Left lung (tissue), 10 donors: Measurements from ENCODE around the gene UBL4A. TPM values are rescaled to one million over a fixed set of nuclear protein-coding genes. Genes with fewer than 3 reads are reported as not detected.

ENCODE experiments used
- ATAC-seq: fragments of 200-7000 bp; cut with Tn5 transposase; one replicate; pipeline ENCODE4 v1.9.1; 2020; ENCODE audit warnings: moderate library complexity
- DNase-seq, 4 donors: peaks; one replicate each; pipeline ENCODE4 v3.0.0-alpha.2; 2013 to 2020
- H3K27ac ChIP-seq, 2 donors: fragments of 200-600 bp; sonication (generic) in 1 of 2; one replicate each; pipeline versions ENCODE4 v1.5.0 to v1.8.0; 2020 to 2021
- H3K27me3 ChIP-seq, 2 donors: fragments of 200-600 bp; sonication (generic) in 1 of 2; one replicate each; pipeline versions ENCODE4 v1.5.0 to v1.8.0; 2020 to 2021
- H3K36me3 ChIP-seq, 2 donors: fragments of 200-600 bp; sonication (generic) in 1 of 2; one replicate each; pipeline versions ENCODE4 v1.5.0 to v1.8.0; 2020 to 2021
- H3K4me1 ChIP-seq, 2 donors: fragments of 200-600 bp; one replicate each; pipeline ENCODE4 v1.8.0; 2021
- H3K4me3 ChIP-seq, 2 donors: fragments of 200-600 bp; sonication (generic) in 1 of 2; one replicate each; pipeline versions ENCODE4 v1.5.0 to v1.8.0; 2020 to 2021; ENCODE audit warnings: mild to moderate bottlenecking in 1 of 2
- H3K9me3 ChIP-seq, 2 donors: fragments of 200-600 bp; sonication (generic) in 1 of 2; one replicate each; pipeline versions ENCODE4 v1.5.0 to v1.8.0; 2020 to 2021
- intact Hi-C, 2 donors: fragments of 100-400 bp; cut with DNase I; formaldehyde crosslinking; loops; one replicate each; pipeline versions ENCODE4 v1.11.2 to v1.14.2; 2022
- polyA plus RNA-seq, 6 donors: library from polyadenylated mRNA; unstranded; fragments of 120-200 nt; gene quantifications; one replicate each; pipeline ENCODE4 v1.2.1, GENCODE V29; 2013; ENCODE audit not compliant: insufficient read length in 6 of 6
- total RNA-seq, 2 donors: library from RNA; stranded (reverse); fragmentation: NEBNext Ultra II Directional; extraction: Animal tissue kit (Norgen Biotek cat#: 25700); gene quantifications; one replicate each; pipeline ENCODE4 v1.2.1, GENCODE V29; 2021
- TF ChIP-seq, protein P1 (sequence below), 2 donors: fragments of 200-600 bp; sonication (generic) in 1 of 2; IDR thresholded peaks; one replicate each; pipeline versions ENCODE4 v1.5.0 to v1.8.0; 2021; ENCODE audit warnings: antibody characterized with exemption in 2 of 2
- donor health status: DM: no; HTN: yes; CAD: no.
- donor health status: DM: no; HTN: no; CAD: no.

The UBL4A gene
- total and polyA plus RNA-seq, 8 donors, result 24.7 to 37.9 (median 29.1) TPM

DNA sequence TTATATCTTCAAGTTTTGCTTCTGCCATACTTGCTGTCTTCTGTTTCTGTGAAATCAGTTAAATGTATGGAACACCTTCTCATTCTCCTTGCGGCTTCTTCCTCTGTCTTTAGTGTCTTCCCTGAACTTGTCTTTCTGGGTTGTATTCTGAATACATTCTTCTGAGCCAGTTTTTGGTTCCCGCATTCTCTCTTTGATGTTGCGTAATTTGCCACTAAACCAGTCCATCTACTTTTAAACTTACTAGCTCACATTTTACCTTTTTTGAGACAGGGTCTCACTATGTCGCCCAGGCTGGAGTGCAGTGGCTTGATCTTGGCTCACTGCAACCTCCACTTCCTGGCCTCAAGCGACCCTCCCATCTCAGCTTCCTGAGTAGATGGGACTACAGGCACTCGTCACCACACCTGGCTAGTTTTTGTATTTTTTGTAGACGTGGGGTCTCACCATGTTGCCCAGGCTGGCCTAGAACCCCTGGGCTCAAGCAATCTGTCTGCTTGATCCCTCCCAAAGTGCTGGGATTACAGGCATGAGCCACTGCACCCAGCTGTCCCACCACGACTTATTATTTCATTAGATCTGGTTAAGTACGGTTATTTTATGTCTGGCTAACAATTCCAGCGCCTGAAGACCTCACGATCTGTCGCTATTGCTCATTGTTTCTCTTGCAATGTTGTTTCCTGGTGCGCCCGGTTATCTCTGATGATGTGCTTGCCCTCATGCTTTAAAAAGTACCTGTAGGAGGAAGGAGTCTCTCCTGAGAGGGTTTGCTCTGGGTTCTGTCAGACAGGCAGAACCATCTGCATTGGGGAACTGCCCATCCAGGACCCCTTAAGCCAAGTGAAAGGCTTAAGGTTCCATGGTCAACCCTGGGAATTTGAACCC is 39.4 kb upstream of the UBL4A start:
- no peaks in the 10 kb centered on the region for H3K27me3 ChIP-seq
- no peak overlapping the region for H3K27ac ChIP-seq
- no peaks in the 10 kb centered on the region for H3K4me1 ChIP-seq
- TF ChIP-seq, protein P1, sequence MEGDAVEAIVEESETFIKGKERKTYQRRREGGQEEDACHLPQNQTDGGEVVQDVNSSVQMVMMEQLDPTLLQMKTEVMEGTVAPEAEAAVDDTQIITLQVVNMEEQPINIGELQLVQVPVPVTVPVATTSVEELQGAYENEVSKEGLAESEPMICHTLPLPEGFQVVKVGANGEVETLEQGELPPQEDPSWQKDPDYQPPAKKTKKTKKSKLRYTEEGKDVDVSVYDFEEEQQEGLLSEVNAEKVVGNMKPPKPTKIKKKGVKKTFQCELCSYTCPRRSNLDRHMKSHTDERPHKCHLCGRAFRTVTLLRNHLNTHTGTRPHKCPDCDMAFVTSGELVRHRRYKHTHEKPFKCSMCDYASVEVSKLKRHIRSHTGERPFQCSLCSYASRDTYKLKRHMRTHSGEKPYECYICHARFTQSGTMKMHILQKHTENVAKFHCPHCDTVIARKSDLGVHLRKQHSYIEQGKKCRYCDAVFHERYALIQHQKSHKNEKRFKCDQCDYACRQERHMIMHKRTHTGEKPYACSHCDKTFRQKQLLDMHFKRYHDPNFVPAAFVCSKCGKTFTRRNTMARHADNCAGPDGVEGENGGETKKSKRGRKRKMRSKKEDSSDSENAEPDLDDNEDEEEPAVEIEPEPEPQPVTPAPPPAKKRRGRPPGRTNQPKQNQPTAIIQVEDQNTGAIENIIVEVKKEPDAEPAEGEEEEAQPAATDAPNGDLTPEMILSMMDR (IDR thresholded peaks at IDR 0.05), result no peak
- DNase-seq, result no peak
- no peak overlapping the region for H3K4me3 ChIP-seq
- intact Hi-C loops, result no loop called here
- no peaks in the 10 kb centered on the region for H3K9me3 ChIP-seq
- no peaks in the 10 kb centered on the region for H3K36me3 ChIP-seq
- no peak for ATAC-seq

DNA sequence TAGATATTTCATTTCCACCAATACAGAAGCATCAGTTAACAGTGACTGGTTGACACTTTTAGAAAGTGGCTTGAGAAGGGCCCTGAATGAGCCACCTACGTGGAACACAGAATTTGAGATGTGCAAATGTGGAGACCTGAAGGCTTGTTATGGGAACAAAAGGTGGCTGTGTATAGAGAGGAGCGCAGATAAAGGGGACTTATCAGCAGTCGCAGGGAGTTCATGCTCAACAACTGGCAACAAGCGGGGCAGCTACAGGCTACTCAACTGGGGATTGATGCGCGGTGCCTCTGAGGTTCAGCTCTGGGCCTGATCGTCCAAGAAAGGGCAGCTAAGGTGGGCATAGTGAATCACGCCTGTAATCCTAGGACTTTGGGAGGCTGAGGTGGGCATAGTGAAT is 33.0 kb upstream of the UBL4A start:
- no peaks in the 10 kb centered on the region for H3K9me3 ChIP-seq
- peaks cover 0 to 5% of the 10 kb centered on the region in 2 donors for H3K4me1 ChIP-seq
- H3K4me3 ChIP-seq, result no peak overlapping the region
- H3K36me3 ChIP-seq, result no peaks in the 10 kb centered on the region
- intact Hi-C loops, result no loop called here
- no peaks in the 10 kb centered on the region for H3K27me3 ChIP-seq
- ATAC-seq (no peak), DNase-seq (no peak)
- TF ChIP-seq, protein P1 (IDR thresholded peaks at IDR 0.05), result no peak
- no peak overlapping the region for H3K27ac ChIP-seq

DNA sequence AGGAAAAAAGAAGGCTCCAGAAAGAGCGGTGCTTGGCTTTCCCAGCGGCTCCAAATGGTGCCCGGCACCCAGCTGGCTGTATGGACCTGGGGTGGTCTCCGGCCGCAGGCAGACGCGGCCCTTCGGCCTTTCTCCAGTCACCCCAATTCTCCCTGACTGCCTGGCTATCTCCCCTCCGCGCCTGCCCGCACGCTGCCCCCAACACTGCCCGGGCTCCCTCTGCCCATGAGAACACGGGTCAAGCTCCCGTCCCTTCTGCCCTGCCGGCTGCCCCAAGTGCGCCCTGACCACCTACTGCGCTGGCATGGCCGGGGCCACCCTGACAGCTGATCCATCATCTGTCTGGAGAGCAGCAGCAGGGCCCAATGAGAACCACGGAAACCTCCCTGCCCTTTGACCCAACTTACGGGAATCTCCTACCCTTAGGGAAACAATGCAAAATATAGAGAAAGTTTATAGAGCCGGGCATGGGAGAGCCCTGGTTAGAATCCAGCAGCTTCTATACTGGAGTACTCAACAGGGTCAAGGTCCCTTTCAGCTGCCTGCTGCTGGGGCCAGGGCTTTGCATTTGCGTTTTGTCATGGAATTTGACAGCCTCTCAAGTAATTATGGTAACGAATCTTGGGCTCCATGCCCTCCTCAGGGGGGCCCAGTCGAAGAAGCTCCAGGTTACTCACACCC is 30.8 kb upstream of the UBL4A start:
- Histone ChIP-seq H3K27me3 (no peaks in the 10 kb centered on the region), H3K4me3 (peak overlapping the region in 1 of 2 donors; percentile 59), H3K27ac (peak overlapping the region; percentile 86 to 91), H3K36me3 (no peaks in the 10 kb centered on the region), H3K9me3 (no peaks in the 10 kb centered on the region), H3K4me1 (peaks cover 0 to 5% of the 10 kb centered on the region in 2 donors)
- ATAC-seq, result no peak
- intact Hi-C loops, result no loop called here
- TF ChIP-seq, protein P1 (IDR thresholded peaks at IDR 0.05), result no peak
- peak in 2 of 4 donors; percentile 41 to 49 for DNase-seq

DNA sequence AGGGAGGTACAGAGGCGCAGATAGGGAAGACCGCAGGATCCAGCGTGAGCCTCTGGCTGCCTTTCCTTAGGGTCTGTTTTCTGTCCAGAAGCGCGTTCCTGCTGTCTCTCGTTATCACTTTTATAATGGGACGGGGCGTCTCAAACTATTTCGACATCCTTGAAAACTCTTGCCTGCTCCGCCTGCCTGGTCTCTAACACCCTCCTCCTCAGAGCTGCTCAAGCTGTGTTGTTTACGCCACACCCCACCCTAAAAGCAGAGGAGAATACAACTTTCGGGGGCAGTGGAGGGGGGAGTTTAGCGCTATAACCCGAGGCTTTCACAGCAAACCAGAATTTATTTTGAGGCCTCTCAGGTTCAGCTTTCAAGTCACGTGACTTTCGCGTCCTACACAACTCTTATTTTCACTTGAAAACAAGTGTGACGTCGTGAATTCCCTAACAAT is 30.3 kb upstream of the UBL4A start:
- intact Hi-C loops, result no loop called here
- Histone ChIP-seq H3K4me1 (peaks cover 0 to 5% of the 10 kb centered on the region in 2 donors), H3K36me3 (no peaks in the 10 kb centered on the region), H3K4me3 (peak overlapping the region; percentile 19 to 59), H3K9me3 (no peaks in the 10 kb centered on the region), H3K27ac (peak overlapping the region; percentile 86 to 91), H3K27me3 (no peaks in the 10 kb centered on the region)
- ATAC-seq (peak; percentile 26), DNase-seq (peak in 2 of 4 donors; percentile 89 to 92)
- TF ChIP-seq, protein P1 (IDR thresholded peaks at IDR 0.05), result no peak
